NB4 (cell line): ENCODE data around the gene EGFLAM.

ENCODE experiments used
- CTCF ChIP-seq: IDR thresholded peaks from one replicate; pipeline ENCODE4 v1.5.1; 2012; ENCODE audit warnings: low read depth, low read length
- MYC ChIP-seq: IDR thresholded peaks from 2 replicates; pipeline ENCODE4 v1.6.1; 2011; ENCODE audit warnings: low read depth, low read length
- POLR2A ChIP-seq: IDR thresholded peaks from 2 replicates; pipeline ENCODE4 v1.6.1; 2011; ENCODE audit warnings: mild to moderate bottlenecking; ENCODE audit not compliant: insufficient read length; ENCODE audit errors: extremely low read depth

- TF ChIP-seq CTCF (no peak), POLR2A (no peak), MYC (no peak)
These were observed 122.2 kb downstream of the EGFLAM start for GRCh38 chr5:38380537-38380936.
